RWPE2 (cell line): ENCODE data around the gene SPDYE16.
"Not testable (repeated sequence)": the region's sequence is repeated elsewhere in the genome, so short reads cannot be mapped to it uniquely, and the experiment has no call there.

Experiments
- ATAC-seq: fragments of 200-7000 bp; cut with Tn5 transposase; 3 replicates; pipeline ENCODE4 v1.9.1; 2021; ENCODE audit warnings: low read depth
- DNase-seq: peaks from one replicate; pipeline ENCODE4 v3.0.0-alpha.2; 2020; ENCODE audit warnings: low spot score
- H3K27ac ChIP-seq: fragments of 450-650 bp; 2 replicates; pipeline ENCODE4 v1.5.1; 2017; ENCODE audit warnings: mild to moderate bottlenecking; ENCODE audit not compliant: poor library complexity, severe bottlenecking
- H3K27me3 ChIP-seq: fragments of 250-450 bp; sonication (Bioruptor Pico); 2 replicates; pipeline ENCODE4 v1.5.1; 2021; ENCODE audit warnings: mild to moderate bottlenecking, moderate library complexity; ENCODE audit not compliant: insufficient read depth, poor library complexity, severe bottlenecking
- H3K36me3 ChIP-seq: fragments of 250-450 bp; sonication (Bioruptor Pico); 2 replicates; pipeline ENCODE4 v1.5.1; 2020; ENCODE audit warnings: low read depth, mild to moderate bottlenecking, moderate library complexity
- H3K4me1 ChIP-seq: fragments of 250-450 bp; sonication (Bioruptor Pico); 2 replicates; pipeline ENCODE4 v1.5.1; 2021; ENCODE audit warnings: mild to moderate bottlenecking, moderate library complexity; ENCODE audit not compliant: insufficient read depth, poor library complexity, severe bottlenecking
- H3K4me3 ChIP-seq: fragments of 250-450 bp; sonication (Bioruptor Pico); 2 replicates; pipeline ENCODE4 v1.5.1; 2021; ENCODE audit warnings: mild to moderate bottlenecking, moderate library complexity; ENCODE audit not compliant: severe bottlenecking
- H3K9me3 ChIP-seq: fragments of 250-450 bp; sonication (Bioruptor Pico); 2 replicates; pipeline ENCODE4 v1.5.1; 2021; ENCODE audit warnings: mild to moderate bottlenecking, moderate library complexity; ENCODE audit not compliant: severe bottlenecking
- TF ChIP-seq, protein P1 (sequence below): fragments of 450-650 bp; IDR thresholded peaks from one replicate; pipeline ENCODE4 v1.5.1; 2017; ENCODE audit warnings: mild to moderate bottlenecking, moderate library complexity; ENCODE audit not compliant: poor library complexity, severe bottlenecking

SPDYE16 gene

DNA sequence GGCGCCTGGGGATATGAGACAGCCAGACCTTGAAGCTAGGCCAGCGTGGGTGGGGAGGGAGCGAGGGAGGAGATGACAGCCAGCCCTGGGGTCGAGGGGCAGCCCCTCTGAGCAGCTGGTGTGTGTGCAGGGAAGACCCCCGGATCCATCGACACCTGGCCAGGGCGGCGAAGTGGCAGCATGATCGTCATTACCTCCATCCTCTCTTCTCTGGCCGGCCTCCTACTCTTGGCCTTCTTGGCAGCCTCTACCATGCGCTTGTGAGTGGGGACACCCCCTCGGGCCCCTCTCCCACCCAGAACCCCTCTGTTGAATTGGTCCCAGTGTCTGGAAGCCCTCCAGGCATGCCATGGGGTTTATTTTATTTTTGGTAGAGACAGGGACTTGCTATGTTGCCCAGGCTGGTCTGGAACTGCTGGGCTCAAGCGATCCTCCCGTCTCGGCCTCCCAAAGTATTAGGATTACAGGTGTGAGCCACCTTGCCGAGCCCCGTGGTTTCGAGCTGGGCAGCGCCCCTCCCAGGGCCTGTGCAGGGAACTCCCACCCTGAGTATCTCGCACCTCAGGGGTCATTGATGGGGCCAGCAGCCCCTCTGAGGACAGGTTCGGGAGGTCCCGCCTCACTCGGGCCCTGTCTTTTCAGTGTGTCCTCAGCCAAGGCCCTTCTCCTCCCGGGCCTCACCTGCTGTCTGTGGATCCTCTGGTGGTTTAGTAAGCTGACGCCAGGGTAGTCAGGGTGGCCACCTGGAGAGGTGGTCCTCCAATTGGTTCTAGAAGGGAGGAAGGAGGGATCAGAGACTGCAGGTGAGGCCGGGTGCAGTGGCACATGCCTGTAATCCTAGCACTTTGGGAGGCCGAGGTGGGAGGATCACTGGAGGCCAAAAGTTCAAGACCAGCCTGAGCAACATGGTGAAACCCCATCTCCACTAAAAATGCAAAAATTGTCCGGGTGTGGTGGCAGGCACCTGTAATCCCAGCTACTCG lies 29.0 kb downstream of the SPDYE16 start:
- Histone ChIP-seq H3K27ac (no peak overlapping the region), H3K4me3 (no peak overlapping the region), H3K9me3 (no peaks in the 10 kb centered on the region), H3K4me1 (peaks cover 6% of the 10 kb centered on the region), H3K27me3 (no peaks in the 10 kb centered on the region), H3K36me3 (no peaks in the 10 kb centered on the region)
- TF ChIP-seq, protein P1, sequence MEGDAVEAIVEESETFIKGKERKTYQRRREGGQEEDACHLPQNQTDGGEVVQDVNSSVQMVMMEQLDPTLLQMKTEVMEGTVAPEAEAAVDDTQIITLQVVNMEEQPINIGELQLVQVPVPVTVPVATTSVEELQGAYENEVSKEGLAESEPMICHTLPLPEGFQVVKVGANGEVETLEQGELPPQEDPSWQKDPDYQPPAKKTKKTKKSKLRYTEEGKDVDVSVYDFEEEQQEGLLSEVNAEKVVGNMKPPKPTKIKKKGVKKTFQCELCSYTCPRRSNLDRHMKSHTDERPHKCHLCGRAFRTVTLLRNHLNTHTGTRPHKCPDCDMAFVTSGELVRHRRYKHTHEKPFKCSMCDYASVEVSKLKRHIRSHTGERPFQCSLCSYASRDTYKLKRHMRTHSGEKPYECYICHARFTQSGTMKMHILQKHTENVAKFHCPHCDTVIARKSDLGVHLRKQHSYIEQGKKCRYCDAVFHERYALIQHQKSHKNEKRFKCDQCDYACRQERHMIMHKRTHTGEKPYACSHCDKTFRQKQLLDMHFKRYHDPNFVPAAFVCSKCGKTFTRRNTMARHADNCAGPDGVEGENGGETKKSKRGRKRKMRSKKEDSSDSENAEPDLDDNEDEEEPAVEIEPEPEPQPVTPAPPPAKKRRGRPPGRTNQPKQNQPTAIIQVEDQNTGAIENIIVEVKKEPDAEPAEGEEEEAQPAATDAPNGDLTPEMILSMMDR, result no peak
- no peak for DNase-seq
- ATAC-seq, result no peak

- DNase-seq (no peak), ATAC-seq (no peak)
- no peaks in the 10 kb centered on the region for H3K27me3 ChIP-seq
- peak overlapping the region; percentile 18 for H3K27ac ChIP-seq
- H3K36me3 ChIP-seq, result no peaks in the 10 kb centered on the region
- peaks cover 6% of the 10 kb centered on the region for H3K4me1 ChIP-seq
- no peaks in the 10 kb centered on the region for H3K9me3 ChIP-seq
- no peak overlapping the region for H3K4me3 ChIP-seq
- TF ChIP-seq, protein P1, result peak; percentile 33
Measured at GRCh38 chr7:76512941-76513816, 29.9 kb downstream of the SPDYE16 start.

DNA sequence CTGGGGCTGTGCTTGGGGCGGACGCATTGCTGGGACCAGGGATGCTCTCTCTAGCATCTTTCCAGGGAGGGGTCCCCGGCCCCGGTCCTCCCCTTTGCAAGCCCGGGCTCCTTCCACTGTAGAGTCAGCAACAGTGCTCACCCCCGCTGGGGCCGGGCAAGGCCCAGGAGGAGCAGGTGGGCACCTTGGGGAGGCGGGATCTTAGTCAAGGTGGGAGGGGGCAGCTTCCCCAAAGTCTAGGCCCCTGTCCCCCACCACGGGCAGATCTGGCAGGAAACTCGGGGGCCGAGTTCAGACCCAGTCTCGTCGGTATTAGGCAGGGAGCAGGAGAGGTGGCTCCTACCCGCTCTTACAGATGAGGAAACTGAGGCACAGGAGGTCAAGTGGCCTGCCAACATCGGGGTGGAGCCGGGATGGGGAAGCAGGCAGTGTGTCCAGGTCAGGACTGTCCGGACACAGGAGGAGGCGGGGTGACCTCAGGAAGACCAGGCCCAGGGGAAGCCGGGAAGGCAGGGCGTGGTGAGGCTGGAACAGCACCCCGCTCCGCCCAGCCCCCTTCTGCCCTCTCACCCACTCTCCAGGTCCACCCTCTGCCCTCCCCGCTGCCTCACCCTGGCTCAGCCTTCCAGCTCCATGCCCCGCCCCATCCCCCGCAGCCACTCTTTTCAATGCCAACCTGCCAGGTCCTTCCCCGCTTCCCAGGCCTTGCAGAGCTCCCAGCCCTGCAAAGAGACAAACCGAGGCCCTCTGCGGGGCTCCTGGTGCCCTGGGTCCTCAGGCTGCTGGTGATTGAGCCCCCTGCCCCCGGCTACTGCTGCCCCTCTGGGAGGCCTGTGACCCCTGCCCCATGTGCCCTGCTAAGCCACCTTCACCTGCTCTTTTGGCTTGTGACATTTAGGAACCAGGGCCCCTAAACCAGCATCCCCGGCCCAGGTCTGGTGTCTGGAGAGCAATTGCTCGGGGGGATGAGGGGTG lies 30.9 kb downstream of the SPDYE16 start:
- H3K27ac ChIP-seq, result peak overlapping the region; percentile 18
- peak; percentile 83 for ATAC-seq
- H3K4me3 ChIP-seq, DNase-seq, H3K4me1 ChIP-seq, H3K36me3 ChIP-seq, H3K9me3 ChIP-seq, H3K27me3 ChIP-seq: not testable (repeated sequence)

DNA sequence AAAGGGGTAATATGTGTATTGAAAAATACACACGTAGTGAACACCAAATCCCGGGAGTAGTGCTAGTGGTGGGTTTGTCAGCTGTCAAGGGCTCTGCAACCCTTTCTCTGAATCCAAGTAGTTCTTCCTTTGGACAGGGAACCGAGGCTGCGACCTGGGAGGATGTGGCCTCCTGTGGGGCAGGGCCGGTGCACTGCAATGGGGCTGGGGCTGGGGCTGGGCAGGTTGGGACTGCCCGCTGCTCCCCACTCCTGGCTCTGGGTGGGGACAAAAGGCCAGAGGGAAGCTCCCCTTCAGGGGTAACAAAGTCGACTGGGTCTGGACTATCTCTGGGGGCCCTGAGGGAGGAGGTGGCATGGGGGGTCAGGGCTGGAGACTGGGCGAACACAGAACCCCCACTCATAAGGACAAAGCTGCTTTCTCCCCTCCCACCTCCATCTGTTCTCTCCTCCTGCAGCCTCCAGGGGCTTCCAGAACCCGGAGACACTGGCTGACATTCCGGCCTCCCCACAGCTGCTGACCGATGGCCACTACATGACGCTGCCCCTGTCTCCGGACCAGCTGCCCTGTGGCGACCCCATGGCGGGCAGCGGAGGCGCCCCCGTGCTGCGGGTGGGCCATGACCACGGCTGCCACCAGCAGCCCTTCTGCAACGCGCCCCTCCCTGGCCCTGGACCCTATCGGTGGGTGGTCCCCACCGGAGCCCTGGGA lies 31.7 kb downstream of the SPDYE16 start:
- H3K4me3 ChIP-seq, H3K27me3 ChIP-seq, H3K27ac ChIP-seq, ATAC-seq, DNase-seq, H3K36me3 ChIP-seq, H3K9me3 ChIP-seq, H3K4me1 ChIP-seq: not testable (repeated sequence)
